ENCODE data around the gene GID8.
"Not testable (repeated sequence)": the region's sequence is repeated elsewhere in the genome, so short reads cannot be mapped to it uniquely, and the experiment has no call there.

GID8 gene

DNA sequence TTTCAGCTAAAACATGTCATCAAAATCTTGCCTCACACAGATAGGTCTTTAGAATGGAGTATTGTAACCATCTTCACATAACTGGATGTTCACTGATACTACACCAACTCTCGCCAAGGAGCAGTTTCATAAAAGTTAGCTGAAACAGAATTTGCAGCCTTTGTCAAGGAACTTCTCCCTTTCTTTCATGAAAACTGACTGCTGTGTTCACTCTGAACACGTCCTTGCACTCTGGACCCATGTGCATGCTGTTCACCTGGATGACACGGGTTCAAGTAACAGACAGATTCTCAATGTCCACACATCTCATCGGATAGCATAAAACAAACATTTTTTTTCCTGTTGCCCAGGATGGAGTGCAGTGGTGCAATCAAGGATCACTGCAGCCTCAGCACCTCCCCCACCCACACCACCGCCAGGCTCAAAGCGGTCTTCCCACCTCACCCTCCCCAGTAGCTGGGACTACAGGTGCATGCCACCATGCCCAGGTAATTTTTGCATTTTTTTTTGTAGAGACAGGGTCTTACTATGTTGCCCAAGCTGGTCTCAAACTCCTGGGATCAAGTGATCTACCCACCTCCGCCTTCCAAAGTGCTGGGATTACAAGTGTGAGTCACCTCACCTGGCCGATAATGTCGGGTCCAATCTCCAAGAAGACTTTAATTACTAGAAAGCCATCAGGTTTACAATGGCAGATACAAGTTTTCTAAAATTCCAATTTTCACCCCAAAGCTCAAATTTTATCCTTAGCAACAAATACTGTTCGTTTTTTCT is 21.1 kb upstream of the GID8 start:
- no peak overlapping the region for H3K4me3 ChIP-seq (ENCODE audit: low read length)
- no peak overlapping the region for H3K27ac ChIP-seq (ENCODE audit: low read length)
- no peaks in the 10 kb centered on the region for H3K27me3 ChIP-seq (ENCODE audit: control insufficient read depth, insufficient read depth, low read length)
- H3K9me3 ChIP-seq (ENCODE audit: control insufficient read depth, low read depth, low read length) = no peaks in the 10 kb centered on the region
- peaks cover 50% of the 10 kb centered on the region for H3K4me1 ChIP-seq (ENCODE audit: control insufficient read depth, low read depth, low read length)
- no peak overlapping the region for H3K9ac ChIP-seq (ENCODE audit: low read length)
- H3K36me3 ChIP-seq (ENCODE audit: control insufficient read depth, low read depth, low read length) = peaks cover 15% of the 10 kb centered on the region

DNA sequence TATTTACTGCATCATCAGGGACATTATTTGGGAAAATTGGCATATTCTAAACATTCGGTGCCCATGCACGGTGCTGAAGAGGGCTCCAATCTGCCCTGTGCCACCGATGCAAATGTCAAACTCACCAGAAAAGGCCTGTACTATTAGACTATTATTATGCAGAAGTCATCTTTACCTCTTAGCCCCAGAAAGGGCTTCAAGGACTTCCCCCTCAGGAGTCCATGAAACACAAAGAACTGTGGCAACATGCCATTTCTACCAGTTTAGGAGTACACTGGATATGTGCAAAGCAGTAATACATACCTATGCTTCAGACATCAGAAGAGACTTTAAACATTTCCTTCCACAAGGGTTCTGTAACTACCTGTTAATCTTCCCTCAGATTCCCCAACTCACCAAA is 20.2 kb upstream of the GID8 start:
- Histone ChIP-seq H3K36me3 (ENCODE audit: control insufficient read depth, low read depth, low read length) (peaks cover 11% of the 10 kb centered on the region), H3K4me3 (ENCODE audit: low read length) (no peak overlapping the region), H3K4me1 (ENCODE audit: control insufficient read depth, low read depth, low read length) (peaks cover 50% of the 10 kb centered on the region), H3K9me3 (ENCODE audit: control insufficient read depth, low read depth, low read length) (no peaks in the 10 kb centered on the region), H3K27me3 (ENCODE audit: control insufficient read depth, insufficient read depth, low read length) (no peaks in the 10 kb centered on the region), H3K27ac (ENCODE audit: low read length) (no peak overlapping the region), H3K9ac (ENCODE audit: low read length) (no peak overlapping the region)

DNA sequence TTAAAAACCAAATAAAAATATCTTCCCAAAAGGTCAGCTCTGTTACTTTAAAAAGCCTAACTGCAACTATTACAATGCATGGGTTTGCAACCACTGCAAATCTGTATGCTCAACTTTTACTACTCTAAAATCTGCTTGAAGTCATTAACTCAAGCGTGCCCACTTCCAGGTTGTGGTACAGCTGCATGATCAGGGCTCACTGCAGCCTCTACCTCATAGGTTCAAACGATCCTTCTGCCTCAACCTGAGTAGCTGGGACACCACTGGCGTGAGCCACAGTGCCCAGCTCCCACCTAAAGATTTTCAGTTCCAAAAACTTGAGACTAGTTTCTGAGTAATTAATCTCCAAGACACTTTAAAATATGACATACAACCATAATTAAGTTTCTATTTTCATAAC is 19.8 kb upstream of the GID8 start:
- Histone ChIP-seq H3K9ac (ENCODE audit: low read length) (no peak overlapping the region), H3K4me3 (ENCODE audit: low read length) (no peak overlapping the region), H3K27ac (ENCODE audit: low read length) (no peak overlapping the region), H3K27me3 (ENCODE audit: control insufficient read depth, insufficient read depth, low read length) (no peaks in the 10 kb centered on the region), H3K36me3 (ENCODE audit: control insufficient read depth, low read depth, low read length) (peaks cover 8% of the 10 kb centered on the region), H3K9me3 (ENCODE audit: control insufficient read depth, low read depth, low read length) (no peaks in the 10 kb centered on the region), H3K4me1 (ENCODE audit: control insufficient read depth, low read depth, low read length) (peaks cover 50% of the 10 kb centered on the region)

DNA sequence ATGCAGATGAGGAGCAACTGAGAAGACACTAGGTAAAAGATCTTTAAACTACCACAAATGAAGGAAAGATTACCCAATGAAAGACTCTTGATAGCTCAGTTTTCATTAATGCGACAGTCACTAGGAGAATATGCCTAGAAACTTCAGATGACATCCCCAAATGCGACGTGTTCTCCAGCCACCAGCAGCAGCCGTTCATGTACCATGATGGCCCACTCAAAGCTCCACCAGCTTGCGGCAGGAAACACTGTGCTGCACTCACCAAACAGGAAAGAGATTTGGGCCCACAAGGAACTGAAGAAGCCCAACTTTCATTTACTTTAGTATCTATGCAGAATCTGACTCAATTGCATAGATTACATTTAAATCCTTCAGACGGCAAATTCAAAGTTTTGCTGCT is 19.1 kb upstream of the GID8 start:
- Histone ChIP-seq H3K4me3 (ENCODE audit: low read length) (no peak overlapping the region), H3K4me1 (ENCODE audit: control insufficient read depth, low read depth, low read length) (peaks cover 54% of the 10 kb centered on the region), H3K9me3 (ENCODE audit: control insufficient read depth, low read depth, low read length) (no peaks in the 10 kb centered on the region), H3K27me3 (ENCODE audit: control insufficient read depth, insufficient read depth, low read length) (no peaks in the 10 kb centered on the region), H3K9ac (ENCODE audit: low read length) (no peak overlapping the region), H3K27ac (ENCODE audit: low read length) (no peak overlapping the region), H3K36me3 (ENCODE audit: control insufficient read depth, low read depth, low read length) (peaks cover 3% of the 10 kb centered on the region)

DNA sequence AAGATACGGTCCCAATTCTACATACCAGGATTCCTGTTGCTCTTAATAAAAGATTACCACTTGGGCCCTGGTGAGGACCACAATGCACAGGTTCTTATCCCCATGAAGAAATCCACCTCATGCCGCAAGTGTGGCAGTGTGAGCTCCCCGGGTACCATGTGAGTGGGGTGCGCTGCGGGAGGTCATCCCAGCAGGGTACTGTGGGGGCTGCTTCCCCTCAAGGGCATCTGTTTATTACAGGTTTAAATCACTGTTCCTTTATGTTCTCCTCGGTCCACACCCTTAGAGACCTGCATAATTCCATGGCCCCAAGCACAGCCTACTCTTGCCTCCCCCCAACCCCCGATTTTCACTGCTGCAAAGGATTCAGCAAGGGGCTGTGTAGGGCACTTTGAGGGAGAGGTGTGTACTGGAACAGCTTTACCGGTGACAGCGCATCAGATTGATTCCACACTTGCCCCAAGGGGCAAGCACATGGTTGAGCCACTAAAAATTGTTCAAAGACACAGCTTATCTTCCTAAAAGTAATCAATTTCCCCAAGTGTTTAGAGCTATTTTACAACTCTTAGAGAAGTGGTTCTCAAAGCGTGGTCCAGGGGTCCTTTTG is 17.8 kb upstream of the GID8 start:
- no peak overlapping the region for H3K27ac ChIP-seq (ENCODE audit: low read length)
- no peaks in the 10 kb centered on the region for H3K36me3 ChIP-seq (ENCODE audit: control insufficient read depth, low read depth, low read length)
- H3K4me1 ChIP-seq (ENCODE audit: control insufficient read depth, low read depth, low read length) = peaks cover 64% of the 10 kb centered on the region
- no peaks in the 10 kb centered on the region for H3K9me3 ChIP-seq (ENCODE audit: control insufficient read depth, low read depth, low read length)
- H3K9ac ChIP-seq (ENCODE audit: low read length) = no peak overlapping the region
- no peak overlapping the region for H3K4me3 ChIP-seq (ENCODE audit: low read length)
- H3K27me3 ChIP-seq (ENCODE audit: control insufficient read depth, insufficient read depth, low read length) = no peaks in the 10 kb centered on the region

DNA sequence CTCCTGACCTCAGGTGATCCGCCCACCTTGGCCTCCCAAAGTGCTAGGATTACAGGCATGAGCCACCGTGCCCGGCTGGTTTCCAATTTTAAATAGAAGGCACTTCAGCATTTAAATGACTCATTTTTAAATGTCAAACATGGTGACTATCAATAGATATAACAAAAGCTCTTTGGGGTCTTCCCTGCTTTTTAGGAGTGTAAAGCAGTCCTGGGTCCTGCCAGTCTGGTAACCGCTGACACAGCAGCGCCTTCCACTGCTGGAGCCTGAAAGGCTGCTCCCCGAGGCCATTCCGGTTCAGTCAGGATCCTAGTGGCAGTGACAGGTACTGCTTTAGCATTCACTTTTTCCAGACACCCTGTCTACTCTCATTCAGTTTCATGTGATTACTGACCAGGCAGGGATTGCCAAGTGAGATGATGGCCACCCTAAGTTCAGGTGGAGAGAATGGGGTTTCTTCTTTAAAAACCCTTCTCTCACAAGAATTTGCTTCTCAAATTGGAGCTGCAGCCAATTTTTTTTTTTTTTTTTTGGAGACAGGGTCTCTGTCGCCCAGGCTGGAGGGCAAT is 16.7 kb upstream of the GID8 start:
- Histone ChIP-seq H3K9me3 (ENCODE audit: control insufficient read depth, low read depth, low read length) (no peaks in the 10 kb centered on the region), H3K4me1 (ENCODE audit: control insufficient read depth, low read depth, low read length) (peaks cover 55% of the 10 kb centered on the region), H3K9ac (ENCODE audit: low read length) (no peak overlapping the region), H3K4me3 (ENCODE audit: low read length) (no peak overlapping the region), H3K27ac (ENCODE audit: low read length) (no peak overlapping the region), H3K36me3 (ENCODE audit: control insufficient read depth, low read depth, low read length) (no peaks in the 10 kb centered on the region), H3K27me3 (ENCODE audit: control insufficient read depth, insufficient read depth, low read length) (no peaks in the 10 kb centered on the region)

DNA sequence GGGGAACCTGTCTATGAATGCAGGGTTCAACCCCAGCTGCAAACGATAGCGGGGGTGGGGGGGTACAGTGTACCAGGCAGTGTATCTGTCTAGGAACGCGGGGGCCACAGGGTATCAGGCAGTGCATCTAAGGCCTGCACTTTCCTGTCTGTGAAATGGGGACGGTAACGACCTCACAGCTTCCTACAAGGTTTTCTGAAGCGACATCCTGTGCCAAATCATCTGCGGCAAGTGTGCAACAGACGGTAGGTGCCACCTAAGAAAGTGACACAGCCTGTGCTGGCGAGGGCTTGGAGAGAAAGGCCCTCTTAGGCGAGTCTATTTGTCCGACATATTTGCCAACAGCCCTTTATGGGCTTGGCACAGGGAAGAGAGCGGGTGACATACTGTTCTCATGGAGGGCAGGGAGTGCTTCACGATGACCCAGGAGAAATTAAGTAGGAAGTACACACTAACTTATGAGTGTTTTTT is 15.5 kb upstream of the GID8 start:
- Histone ChIP-seq H3K36me3 (ENCODE audit: control insufficient read depth, low read depth, low read length) (no peaks in the 10 kb centered on the region), H3K27ac (ENCODE audit: low read length) (no peak overlapping the region), H3K4me3 (ENCODE audit: low read length) (no peak overlapping the region), H3K4me1 (ENCODE audit: control insufficient read depth, low read depth, low read length) (peaks cover 52% of the 10 kb centered on the region), H3K27me3 (ENCODE audit: control insufficient read depth, insufficient read depth, low read length) (no peaks in the 10 kb centered on the region), H3K9ac (ENCODE audit: low read length) (no peak overlapping the region), H3K9me3 (ENCODE audit: control insufficient read depth, low read depth, low read length) (no peaks in the 10 kb centered on the region)

DNA sequence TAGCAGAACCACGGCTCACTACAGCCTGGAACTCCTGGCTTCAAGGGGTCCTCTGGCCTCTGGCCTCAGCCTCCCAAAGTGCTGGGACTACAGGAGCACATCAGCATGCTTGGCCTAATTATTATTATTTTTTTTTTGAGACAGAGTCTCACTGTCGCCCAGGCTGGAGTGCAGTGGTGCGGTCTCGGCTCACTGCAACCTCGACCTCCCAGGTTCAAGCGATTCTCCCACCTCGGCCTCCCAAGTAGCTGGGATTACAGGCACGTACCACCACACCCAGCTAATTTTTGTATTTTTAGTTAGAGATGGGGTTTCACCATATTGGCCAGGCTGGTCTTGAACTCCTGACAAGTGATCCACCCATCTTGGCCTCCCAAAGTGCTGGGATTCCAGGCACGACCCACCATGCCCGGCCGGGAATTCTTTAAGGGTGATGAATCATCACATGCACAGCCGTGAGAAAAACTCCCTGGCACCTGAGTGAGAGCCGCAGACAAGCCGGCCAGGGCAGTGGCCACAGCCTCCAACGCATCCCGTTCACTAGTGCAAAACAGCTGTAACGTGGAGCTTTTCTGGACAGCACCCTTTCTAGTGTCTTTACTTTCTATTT is 14.8 kb upstream of the GID8 start:
- H3K9me3 ChIP-seq (ENCODE audit: control insufficient read depth, low read depth, low read length); H3K27ac ChIP-seq (ENCODE audit: low read length); H3K9ac ChIP-seq (ENCODE audit: low read length); H3K36me3 ChIP-seq (ENCODE audit: control insufficient read depth, low read depth, low read length); H3K4me3 ChIP-seq (ENCODE audit: low read length); H3K27me3 ChIP-seq (ENCODE audit: control insufficient read depth, insufficient read depth, low read length): not testable (repeated sequence)
- peaks cover 52% of the 10 kb centered on the region for H3K4me1 ChIP-seq (ENCODE audit: control insufficient read depth, low read depth, low read length)

DNA sequence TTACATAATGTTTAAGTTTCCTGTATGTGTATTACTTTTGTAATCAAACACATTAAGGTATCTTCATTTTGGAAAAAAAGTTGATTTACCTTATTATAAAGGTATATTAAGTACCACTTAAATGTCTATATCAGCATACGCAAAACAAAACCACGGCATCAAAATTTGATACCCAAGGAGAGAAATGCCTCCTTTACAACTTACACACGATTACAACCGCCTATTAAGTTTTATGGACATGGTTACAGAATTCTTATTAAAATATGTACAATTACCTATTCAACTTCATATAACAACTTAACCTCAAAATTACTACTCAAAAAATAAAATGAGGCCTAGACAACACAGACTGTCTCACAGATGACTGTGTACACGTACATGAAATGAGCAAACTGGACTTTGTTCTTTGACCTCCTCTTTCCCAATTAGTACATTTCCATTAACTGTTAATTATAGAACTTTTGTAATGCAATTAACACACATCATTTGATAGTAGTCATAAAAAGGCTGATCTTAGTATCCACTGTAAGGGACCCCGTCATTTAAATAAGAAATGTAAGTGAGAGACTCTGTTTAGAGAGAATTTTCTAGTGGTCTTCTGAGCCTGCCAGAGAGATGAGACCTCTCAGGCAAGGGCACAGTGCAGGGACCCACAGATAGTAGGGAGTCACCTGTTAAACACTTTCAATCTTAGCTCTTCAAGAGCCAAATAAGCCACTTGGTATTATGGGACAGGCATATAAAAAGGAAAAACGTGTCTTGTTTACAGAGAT is 14.1 kb upstream of the GID8 start:
- Histone ChIP-seq H3K27ac (ENCODE audit: low read length) (no peak overlapping the region), H3K27me3 (ENCODE audit: control insufficient read depth, insufficient read depth, low read length) (no peaks in the 10 kb centered on the region), H3K9ac (ENCODE audit: low read length) (no peak overlapping the region), H3K9me3 (ENCODE audit: control insufficient read depth, low read depth, low read length) (no peaks in the 10 kb centered on the region), H3K4me3 (ENCODE audit: low read length) (peak overlapping the region; percentile 94), H3K36me3 (ENCODE audit: control insufficient read depth, low read depth, low read length) (no peaks in the 10 kb centered on the region), H3K4me1 (ENCODE audit: control insufficient read depth, low read depth, low read length) (peaks cover 52% of the 10 kb centered on the region)

DNA sequence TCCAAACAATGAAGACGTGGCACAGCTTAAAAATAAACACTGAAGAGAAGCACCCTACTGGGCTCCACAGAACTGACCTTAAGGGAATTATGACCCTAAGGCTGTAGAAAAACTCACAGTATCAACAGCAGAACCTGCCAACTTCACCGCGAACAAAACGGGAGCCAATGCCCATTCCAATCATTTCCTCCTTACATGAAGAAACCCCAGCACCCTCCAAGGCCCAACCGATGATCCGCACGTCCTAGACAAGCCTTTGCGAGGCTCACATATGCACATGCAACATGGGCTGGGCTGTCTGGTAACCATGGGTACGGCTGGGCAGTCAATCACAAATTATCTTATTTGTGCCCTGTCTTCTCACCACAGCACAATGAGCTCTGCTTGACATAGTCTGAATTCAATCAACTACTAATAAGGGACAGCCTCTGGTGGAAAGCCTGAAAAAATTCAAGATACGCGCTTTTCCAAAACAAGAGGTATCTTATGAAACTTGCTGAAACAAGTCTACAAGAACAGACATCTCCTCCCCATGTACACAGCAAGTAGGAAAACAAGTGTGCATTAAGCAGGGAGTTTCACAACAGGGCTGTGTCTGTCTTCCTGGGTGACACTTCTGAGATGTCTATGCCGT is 13.4 kb upstream of the GID8 start:
- Histone ChIP-seq H3K27ac (ENCODE audit: low read length) (no peak overlapping the region), H3K27me3 (ENCODE audit: control insufficient read depth, insufficient read depth, low read length) (no peaks in the 10 kb centered on the region), H3K4me1 (ENCODE audit: control insufficient read depth, low read depth, low read length) (peaks cover 50% of the 10 kb centered on the region)

DNA sequence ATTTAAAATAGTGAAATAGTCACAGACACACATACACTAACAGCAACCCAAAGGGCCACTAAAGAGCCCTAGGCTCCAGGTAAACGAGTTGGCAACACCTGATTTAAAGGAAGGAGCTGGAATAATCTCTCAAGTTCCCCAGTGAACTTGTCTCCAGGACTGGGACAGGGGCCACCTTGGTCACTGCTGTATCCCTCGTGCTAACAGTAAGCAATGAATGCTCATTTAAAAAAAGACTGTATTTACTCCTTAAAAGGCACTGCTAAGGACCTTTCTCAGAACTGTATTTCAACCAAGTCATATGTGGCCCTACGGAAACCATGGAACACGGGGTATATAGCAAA is 12.9 kb upstream of the GID8 start:
- no peaks in the 10 kb centered on the region for H3K27me3 ChIP-seq (ENCODE audit: control insufficient read depth, insufficient read depth, low read length)
- H3K4me1 ChIP-seq (ENCODE audit: control insufficient read depth, low read depth, low read length) = peaks cover 46% of the 10 kb centered on the region
- no peaks in the 10 kb centered on the region for H3K36me3 ChIP-seq (ENCODE audit: control insufficient read depth, low read depth, low read length)
- no peaks in the 10 kb centered on the region for H3K9me3 ChIP-seq (ENCODE audit: control insufficient read depth, low read depth, low read length)
- no peak overlapping the region for H3K27ac ChIP-seq (ENCODE audit: low read length)
- H3K9ac ChIP-seq (ENCODE audit: low read length) = peak overlapping the region; percentile 88
- peak overlapping the region; percentile 94 for H3K4me3 ChIP-seq (ENCODE audit: low read length)

More for the DNA sequence above, 13.4 kb upstream of the GID8 start:
- Histone ChIP-seq H3K36me3 (ENCODE audit: control insufficient read depth, low read depth, low read length) (no peaks in the 10 kb centered on the region), H3K4me3 (ENCODE audit: low read length) (peak overlapping the region; percentile 94), H3K9me3 (ENCODE audit: control insufficient read depth, low read depth, low read length) (no peaks in the 10 kb centered on the region), H3K9ac (ENCODE audit: low read length) (peak overlapping the region; percentile 88)
